Measurements from ENCODE around the gene MRPS12. TPM values are rescaled to one million over a fixed set of nuclear protein-coding genes. Genes with fewer than 3 reads are reported as not detected.
A peak's percentile ranks its signal among the peaks of the same experiment; 100 is the strongest.

MRPS12 gene
- total and polyA plus RNA-seq, 2 of the 13 experiments (the other 11 are each of a cell fraction or from before 2014, with no cell fraction given), result 27.5 to 54.8 TPM

DNA sequence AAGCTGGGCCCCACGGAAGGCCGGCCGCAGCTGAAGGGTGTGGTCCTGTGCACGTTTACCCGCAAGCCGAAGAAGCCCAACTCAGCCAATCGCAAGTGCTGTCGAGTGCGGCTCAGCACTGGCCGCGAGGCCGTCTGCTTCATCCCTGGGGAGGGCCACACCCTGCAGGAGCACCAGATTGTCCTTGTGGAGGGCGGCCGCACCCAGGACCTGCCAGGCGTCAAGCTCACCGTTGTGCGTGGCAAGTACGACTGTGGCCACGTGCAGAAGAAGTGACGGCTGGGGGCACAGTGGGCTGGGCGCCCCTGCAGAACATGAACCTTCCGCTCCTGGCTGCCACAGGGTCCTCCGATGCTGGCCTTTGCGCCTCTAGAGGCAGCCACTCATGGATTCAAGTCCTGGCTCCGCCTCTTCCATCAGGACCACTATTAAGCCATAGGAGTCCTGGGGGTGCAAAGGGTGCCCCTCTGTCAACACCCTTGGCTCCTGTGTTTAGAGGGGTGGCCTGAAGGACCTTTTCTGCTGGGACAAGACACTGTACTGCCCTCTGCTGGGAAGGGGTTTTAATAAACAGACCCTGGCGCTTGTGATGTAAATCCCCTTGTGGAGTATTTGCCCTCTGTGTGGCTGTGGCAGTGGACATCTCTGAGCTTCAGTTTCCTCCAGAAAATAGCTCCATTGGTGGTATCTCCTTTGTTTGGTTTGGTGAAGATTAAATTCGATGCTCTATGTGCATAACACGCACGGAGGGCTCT is 1.9 kb downstream of the MRPS12 start (continued):
- TF ChIP-seq, protein P1, sequence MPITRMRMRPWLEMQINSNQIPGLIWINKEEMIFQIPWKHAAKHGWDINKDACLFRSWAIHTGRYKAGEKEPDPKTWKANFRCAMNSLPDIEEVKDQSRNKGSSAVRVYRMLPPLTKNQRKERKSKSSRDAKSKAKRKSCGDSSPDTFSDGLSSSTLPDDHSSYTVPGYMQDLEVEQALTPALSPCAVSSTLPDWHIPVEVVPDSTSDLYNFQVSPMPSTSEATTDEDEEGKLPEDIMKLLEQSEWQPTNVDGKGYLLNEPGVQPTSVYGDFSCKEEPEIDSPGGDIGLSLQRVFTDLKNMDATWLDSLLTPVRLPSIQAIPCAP (CRISPR knock-in tag; IDR thresholded peaks at IDR 0.05; ENCODE audit: low read depth), result no peak
- TF ChIP-seq TAF1 (CRISPR knock-in tag; IDR thresholded peaks at IDR 0.05) (no peak), U2AF1 (optimal IDR thresholded peaks at IDR 0.05; ENCODE audit: low read depth, low read length) (no peak), ZNF143 (CRISPR knock-in tag; IDR thresholded peaks at IDR 0.05) (no peak), HNRNPLL (IDR thresholded peaks at IDR 0.05; ENCODE audit: low read depth, low read length, poor library complexity, severe bottlenecking) (no peak), RXRA (CRISPR knock-in tag; IDR thresholded peaks at IDR 0.05) (peak; percentile 34; the same call in 1 of the 2 replicates), ZFP41 (CRISPR knock-in tag; IDR thresholded peaks at IDR 0.05; ENCODE audit: borderline replicate concordance) (no peak), MBD4 (IDR thresholded peaks at IDR 0.05; ENCODE audit: borderline replicate concordance, low read length) (no peak), NRL (CRISPR knock-in tag; IDR thresholded peaks at IDR 0.05; ENCODE audit: borderline replicate concordance) (peak; percentile 58; the same call in 1 of the 2 replicates), RXRB (CRISPR knock-in tag; IDR thresholded peaks at IDR 0.05; ENCODE audit: borderline replicate concordance) (no peak), ZNF263 (CRISPR knock-in tag; IDR thresholded peaks at IDR 0.05) (no peak), NR2F2 (IDR thresholded peaks at IDR 0.05; ENCODE audit: borderline replicate concordance, low read depth) (no peak), ZNF776 (CRISPR knock-in tag; IDR thresholded peaks at IDR 0.05) (no peak), GABPA (IDR thresholded peaks at IDR 0.05; ENCODE audit: low read depth, low read length) (no peak), GABPA (CRISPR knock-in tag; IDR thresholded peaks at IDR 0.05; ENCODE audit: low read depth) (no peak), RCOR2 (CRISPR knock-in tag; IDR thresholded peaks at IDR 0.05) (no peak), ZNF432 (CRISPR knock-in tag; IDR thresholded peaks at IDR 0.05; ENCODE audit: borderline replicate concordance) (no peak)
- TF ChIP-seq, protein P2, sequence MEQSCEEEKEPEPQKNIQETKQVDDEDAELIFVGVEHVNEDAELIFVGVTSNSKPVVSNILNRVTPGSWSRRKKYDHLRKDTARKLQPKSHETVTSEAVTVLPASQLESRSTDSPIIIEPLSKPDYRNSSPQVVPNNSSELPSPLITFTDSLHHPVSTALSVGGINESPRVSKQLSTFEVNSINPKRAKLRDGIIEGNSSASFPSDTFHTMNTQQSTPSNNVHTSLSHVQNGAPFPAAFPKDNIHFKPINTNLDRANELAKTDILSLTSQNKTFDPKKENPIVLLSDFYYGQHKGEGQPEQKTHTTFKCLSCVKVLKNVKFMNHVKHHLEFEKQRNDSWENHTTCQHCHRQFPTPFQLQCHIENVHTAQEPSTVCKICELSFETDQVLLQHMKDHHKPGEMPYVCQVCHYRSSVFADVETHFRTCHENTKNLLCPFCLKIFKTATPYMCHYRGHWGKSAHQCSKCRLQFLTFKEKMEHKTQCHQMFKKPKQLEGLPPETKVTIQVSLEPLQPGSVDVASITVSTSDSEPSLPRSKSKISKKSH (CRISPR knock-in tag; IDR thresholded peaks at IDR 0.05; ENCODE audit: borderline replicate concordance), result 0 out of 2 replicates have a peak, but pooled peaks have one; percentile 37
- TF ChIP-seq, protein P3, sequence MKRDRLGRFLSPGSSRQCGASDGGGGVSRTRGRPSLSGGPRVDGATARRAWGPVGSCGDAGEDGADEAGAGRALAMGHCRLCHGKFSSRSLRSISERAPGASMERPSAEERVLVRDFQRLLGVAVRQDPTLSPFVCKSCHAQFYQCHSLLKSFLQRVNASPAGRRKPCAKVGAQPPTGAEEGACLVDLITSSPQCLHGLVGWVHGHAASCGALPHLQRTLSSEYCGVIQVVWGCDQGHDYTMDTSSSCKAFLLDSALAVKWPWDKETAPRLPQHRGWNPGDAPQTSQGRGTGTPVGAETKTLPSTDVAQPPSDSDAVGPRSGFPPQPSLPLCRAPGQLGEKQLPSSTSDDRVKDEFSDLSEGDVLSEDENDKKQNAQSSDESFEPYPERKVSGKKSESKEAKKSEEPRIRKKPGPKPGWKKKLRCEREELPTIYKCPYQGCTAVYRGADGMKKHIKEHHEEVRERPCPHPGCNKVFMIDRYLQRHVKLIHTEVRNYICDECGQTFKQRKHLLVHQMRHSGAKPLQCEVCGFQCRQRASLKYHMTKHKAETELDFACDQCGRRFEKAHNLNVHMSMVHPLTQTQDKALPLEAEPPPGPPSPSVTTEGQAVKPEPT (CRISPR knock-in tag; IDR thresholded peaks at IDR 0.05; ENCODE audit: low read depth), result no peak
- TF ChIP-seq, protein P4, sequence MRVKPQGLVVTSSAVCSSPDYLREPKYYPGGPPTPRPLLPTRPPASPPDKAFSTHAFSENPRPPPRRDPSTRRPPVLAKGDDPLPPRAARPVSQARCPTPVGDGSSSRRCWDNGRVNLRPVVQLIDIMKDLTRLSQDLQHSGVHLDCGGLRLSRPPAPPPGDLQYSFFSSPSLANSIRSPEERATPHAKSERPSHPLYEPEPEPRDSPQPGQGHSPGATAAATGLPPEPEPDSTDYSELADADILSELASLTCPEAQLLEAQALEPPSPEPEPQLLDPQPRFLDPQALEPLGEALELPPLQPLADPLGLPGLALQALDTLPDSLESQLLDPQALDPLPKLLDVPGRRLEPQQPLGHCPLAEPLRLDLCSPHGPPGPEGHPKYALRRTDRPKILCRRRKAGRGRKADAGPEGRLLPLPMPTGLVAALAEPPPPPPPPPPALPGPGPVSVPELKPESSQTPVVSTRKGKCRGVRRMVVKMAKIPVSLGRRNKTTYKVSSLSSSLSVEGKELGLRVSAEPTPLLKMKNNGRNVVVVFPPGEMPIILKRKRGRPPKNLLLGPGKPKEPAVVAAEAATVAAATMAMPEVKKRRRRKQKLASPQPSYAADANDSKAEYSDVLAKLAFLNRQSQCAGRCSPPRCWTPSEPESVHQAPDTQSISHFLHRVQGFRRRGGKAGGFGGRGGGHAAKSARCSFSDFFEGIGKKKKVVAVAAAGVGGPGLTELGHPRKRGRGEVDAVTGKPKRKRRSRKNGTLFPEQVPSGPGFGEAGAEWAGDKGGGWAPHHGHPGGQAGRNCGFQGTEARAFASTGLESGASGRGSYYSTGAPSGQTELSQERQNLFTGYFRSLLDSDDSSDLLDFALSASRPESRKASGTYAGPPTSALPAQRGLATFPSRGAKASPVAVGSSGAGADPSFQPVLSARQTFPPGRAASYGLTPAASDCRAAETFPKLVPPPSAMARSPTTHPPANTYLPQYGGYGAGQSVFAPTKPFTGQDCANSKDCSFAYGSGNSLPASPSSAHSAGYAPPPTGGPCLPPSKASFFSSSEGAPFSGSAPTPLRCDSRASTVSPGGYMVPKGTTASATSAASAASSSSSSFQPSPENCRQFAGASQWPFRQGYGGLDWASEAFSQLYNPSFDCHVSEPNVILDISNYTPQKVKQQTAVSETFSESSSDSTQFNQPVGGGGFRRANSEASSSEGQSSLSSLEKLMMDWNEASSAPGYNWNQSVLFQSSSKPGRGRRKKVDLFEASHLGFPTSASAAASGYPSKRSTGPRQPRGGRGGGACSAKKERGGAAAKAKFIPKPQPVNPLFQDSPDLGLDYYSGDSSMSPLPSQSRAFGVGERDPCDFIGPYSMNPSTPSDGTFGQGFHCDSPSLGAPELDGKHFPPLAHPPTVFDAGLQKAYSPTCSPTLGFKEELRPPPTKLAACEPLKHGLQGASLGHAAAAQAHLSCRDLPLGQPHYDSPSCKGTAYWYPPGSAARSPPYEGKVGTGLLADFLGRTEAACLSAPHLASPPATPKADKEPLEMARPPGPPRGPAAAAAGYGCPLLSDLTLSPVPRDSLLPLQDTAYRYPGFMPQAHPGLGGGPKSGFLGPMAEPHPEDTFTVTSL (CRISPR knock-in tag; IDR thresholded peaks at IDR 0.05; ENCODE audit: borderline replicate concordance), result no peak
